OCI-LY7 (cell line): ENCODE data around the gene SKP1. TPM values are rescaled to one million over a fixed set of nuclear protein-coding genes. Genes with fewer than 3 reads are reported as not detected.

ENCODE experiments used
- BruUV-seq: library from RNA; stranded (reverse); fragments of 400-500 nt; replicated peaks from 2 replicates; lab custom pipeline; 2021; lab: Mats Ljungman, UMichigan
- CTCF ChIA-PET: fragments of 300-600 bp; sonication (Branson Sonifier 250); formaldehyde crosslinking; loops from one replicate; lab custom pipeline; 2022; ENCODE audit warnings: antibody characterized with exemption; ENCODE audit not compliant: unreplicated experiment; lab: Charles Lee
- POLR2A ChIA-PET: fragments of 300-600 bp; sonication (Branson Sonifier 250); formaldehyde crosslinking; loops from one replicate; lab custom pipeline; 2022; ENCODE audit warnings: antibody characterized with exemption; lab: Charles Lee
- DNase-seq: peaks from one replicate; pipeline ENCODE4 v3.0.0-alpha.2; 2015; ENCODE audit warnings: low spot score
- H2AFZ ChIP-seq: fragments of 200-600 bp; sonication (generic), shearing (Covaris generic); 2 replicates; pipeline ENCODE4 v1.6.1; 2014; ENCODE audit warnings: mild to moderate bottlenecking, antibody characterized with exemption, low read length, moderate library complexity
- H3K27ac ChIP-seq: fragments of 200-600 bp; sonication (generic); 2 replicates; pipeline ENCODE4 v1.5.1; 2014; ENCODE audit warnings: mixed run types, low read depth, mild to moderate bottlenecking, moderate library complexity, low read length, inconsistent platforms; ENCODE audit not compliant: poor library complexity, severe bottlenecking
- H3K36me3 ChIP-seq: fragments of 200-600 bp; sonication (generic); 2 replicates; pipeline ENCODE4 v1.6.1; 2014; ENCODE audit warnings: mild to moderate bottlenecking, antibody characterized with exemption, low read length, moderate library complexity, mixed read lengths; ENCODE audit not compliant: insufficient read depth
- H3K4me1 ChIP-seq: fragments of 200-600 bp; sonication (generic); 2 replicates; pipeline ENCODE4 v1.5.1; 2014; ENCODE audit warnings: mild to moderate bottlenecking, low read length; ENCODE audit not compliant: insufficient read depth, poor library complexity, severe bottlenecking
- H3K4me2 ChIP-seq: fragments of 200-600 bp; sonication (generic); 2 replicates; pipeline ENCODE4 v1.6.1; 2014; ENCODE audit warnings: mild to moderate bottlenecking, low read length
- H3K4me3 ChIP-seq: fragments of 200-600 bp; sonication (generic); 2 replicates; pipeline ENCODE4 v1.5.1; 2014; ENCODE audit warnings: mild to moderate bottlenecking, low read depth, low read length; ENCODE audit not compliant: poor library complexity, severe bottlenecking
- H3K79me2 ChIP-seq: fragments of 200-600 bp; sonication (generic); 2 replicates; pipeline ENCODE4 v1.6.1; 2016; ENCODE audit warnings: low read depth, mild to moderate bottlenecking, low read length, moderate library complexity, mixed read lengths; ENCODE audit not compliant: insufficient read depth
- H3K9me2 ChIP-seq: fragments of 200-600 bp; sonication (generic); 2 replicates; pipeline ENCODE4 v1.6.1; 2016; ENCODE audit warnings: mild to moderate bottlenecking, low read length, mixed read lengths; ENCODE audit not compliant: insufficient read depth
- H3K9me3 ChIP-seq: fragments of 200-600 bp; sonication (generic); 2 replicates; pipeline ENCODE4 v1.6.1; 2014; ENCODE audit warnings: mild to moderate bottlenecking, mixed run types, low read length, mixed read lengths
- H4K20me1 ChIP-seq: fragments of 200-600 bp; sonication (generic); 2 replicates; pipeline ENCODE4 v1.6.1; 2014; ENCODE audit warnings: mild to moderate bottlenecking, antibody characterized with exemption, low read length, moderate library complexity, mixed read lengths; ENCODE audit not compliant: insufficient read depth
- EZH2phosphoT487 ChIP-seq: fragments of 200-600 bp; sonication (generic); IDR thresholded peaks from 2 replicates; pipeline ENCODE4 v1.6.1; 2018; ENCODE audit warnings: low read depth, borderline replicate concordance, mild to moderate bottlenecking, mixed run types, antibody characterized with exemption, low read length, moderate library complexity, mixed read lengths
- intact Hi-C: fragments of 100-400 bp; cut with micrococcal nuclease; formaldehyde crosslinking; loops from one replicate; pipeline ENCODE4 v1.10.0; 2022; ENCODE audit not compliant: unreplicated experiment
- total RNA-seq, 2 experiments: library from RNA; depleted of rRNA in 1 of 2; stranded (reverse); fragments of >200 nt in 1 of 2; shearing (Covaris generic) in 1 of 2; gene quantifications; 2 replicates each; pipeline ENCODE4 v1.2.3, GENCODE V29; 2014 to 2022
- TF ChIP-seq, protein P1 (sequence below): fragments of 200-600 bp; sonication (generic); conservative IDR thresholded peaks from 2 replicates; pipeline ENCODE4 v1.5.1; 2014; ENCODE audit warnings: mild to moderate bottlenecking, antibody characterized with exemption, low read length, moderate library complexity, mixed read lengths

Gene SKP1
- total RNA-seq, 2 experiments from 2014 or later = 129 to 204 TPM

- H3K36me3 ChIP-seq = peaks cover 98% of the 10 kb centered on the region
- no peak overlapping the region for H3K27ac ChIP-seq
- H3K9me3 ChIP-seq = peaks cover 18% of the 10 kb centered on the region; the same call in 1 of the 2 replicates
- POLR2A ChIA-PET = interaction anchor here (0.7 kb wide), 1 partner anchor 12 kb away, joined by 3 read pairs; no protein-coding TSS in a partner anchor
- CTCF ChIA-PET = no interaction called here
- no peaks in the 10 kb centered on the region for H3K9me2 ChIP-seq
- peaks cover 12% of the 10 kb centered on the region for H3K79me2 ChIP-seq
- intact Hi-C loops = no loop called here
- H3K4me1 ChIP-seq = no peaks in the 10 kb centered on the region
- TF ChIP-seq EZH2phosphoT487 = no peak
- TF ChIP-seq, protein P1, sequence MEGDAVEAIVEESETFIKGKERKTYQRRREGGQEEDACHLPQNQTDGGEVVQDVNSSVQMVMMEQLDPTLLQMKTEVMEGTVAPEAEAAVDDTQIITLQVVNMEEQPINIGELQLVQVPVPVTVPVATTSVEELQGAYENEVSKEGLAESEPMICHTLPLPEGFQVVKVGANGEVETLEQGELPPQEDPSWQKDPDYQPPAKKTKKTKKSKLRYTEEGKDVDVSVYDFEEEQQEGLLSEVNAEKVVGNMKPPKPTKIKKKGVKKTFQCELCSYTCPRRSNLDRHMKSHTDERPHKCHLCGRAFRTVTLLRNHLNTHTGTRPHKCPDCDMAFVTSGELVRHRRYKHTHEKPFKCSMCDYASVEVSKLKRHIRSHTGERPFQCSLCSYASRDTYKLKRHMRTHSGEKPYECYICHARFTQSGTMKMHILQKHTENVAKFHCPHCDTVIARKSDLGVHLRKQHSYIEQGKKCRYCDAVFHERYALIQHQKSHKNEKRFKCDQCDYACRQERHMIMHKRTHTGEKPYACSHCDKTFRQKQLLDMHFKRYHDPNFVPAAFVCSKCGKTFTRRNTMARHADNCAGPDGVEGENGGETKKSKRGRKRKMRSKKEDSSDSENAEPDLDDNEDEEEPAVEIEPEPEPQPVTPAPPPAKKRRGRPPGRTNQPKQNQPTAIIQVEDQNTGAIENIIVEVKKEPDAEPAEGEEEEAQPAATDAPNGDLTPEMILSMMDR = no peak
- no peaks in the 10 kb centered on the region for H4K20me1 ChIP-seq
- H3K4me3 ChIP-seq = no peak overlapping the region
- no peak overlapping the region for H2AFZ ChIP-seq
- no TSS peak for BruUV-seq
- H3K4me2 ChIP-seq = no peak overlapping the region
- no peak for DNase-seq
Observed at GRCh38 chr5:134162592-134162991, 14.2 kb downstream of the SKP1 start.

DNA sequence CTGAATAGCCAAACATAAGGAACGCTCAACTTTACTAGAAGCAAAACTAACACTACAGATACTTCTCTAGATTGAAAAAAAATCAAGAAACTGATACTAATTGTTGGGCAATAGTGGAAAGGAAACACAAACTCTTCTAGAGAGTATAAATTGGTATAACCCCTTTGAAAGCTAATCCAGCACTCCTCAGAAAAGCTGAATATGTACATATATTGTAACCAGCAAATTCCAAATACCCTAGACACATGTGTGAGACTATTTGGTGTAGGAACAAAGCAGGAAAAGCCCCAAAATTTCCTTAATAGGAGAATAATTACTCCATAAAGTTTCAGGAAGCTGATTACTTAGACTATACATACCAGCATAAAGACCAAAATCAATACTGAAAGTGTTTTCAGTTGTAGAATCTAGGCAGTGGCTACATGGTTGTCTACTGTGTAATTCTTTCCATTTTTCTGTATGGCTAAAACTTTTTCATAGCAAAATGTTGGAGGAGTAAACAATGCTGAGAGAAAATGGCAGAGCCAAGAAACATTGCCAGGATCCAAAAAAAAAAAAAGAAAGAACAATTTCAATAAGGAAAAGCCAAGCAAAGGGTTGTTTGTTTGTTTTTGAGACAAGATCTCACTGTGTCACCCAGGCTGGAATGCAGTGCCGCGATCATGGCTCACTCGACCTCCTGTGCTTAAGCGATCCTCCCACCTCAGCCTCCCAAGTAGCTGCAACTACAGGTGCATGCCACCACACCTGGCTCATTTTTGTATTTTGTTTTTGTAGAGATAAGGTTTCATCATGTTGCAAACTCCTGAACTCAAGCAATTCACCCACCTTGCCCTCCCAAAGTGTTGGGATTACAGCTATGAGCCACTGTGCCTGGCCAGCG, 15.0 kb downstream of the SKP1 start:
- ChIA-PET CTCF (no interaction called here), POLR2A (interaction anchor here (0.5 to 1.5 kb wide), 6 partner anchors 9 to 98 kb away, joined by 3 to 5 read pairs (median 4); no protein-coding TSS in a partner anchor)
- Histone ChIP-seq H3K79me2 (peaks cover 12% of the 10 kb centered on the region), H4K20me1 (no peaks in the 10 kb centered on the region), H3K4me3 (no peak overlapping the region), H3K36me3 (peaks cover 97% of the 10 kb centered on the region), H3K9me3 (peaks cover 18% of the 10 kb centered on the region; the same call in 1 of the 2 replicates), H2AFZ (no peak overlapping the region), H3K4me2 (no peak overlapping the region), H3K9me2 (no peaks in the 10 kb centered on the region), H3K27ac (no peak overlapping the region), H3K4me1 (no peaks in the 10 kb centered on the region)
- no peak for TF ChIP-seq EZH2phosphoT487
- TF ChIP-seq, protein P1 = no peak
- BruUV-seq = no TSS peak
- no peak for DNase-seq
- intact Hi-C loops = no loop called here

DNA sequence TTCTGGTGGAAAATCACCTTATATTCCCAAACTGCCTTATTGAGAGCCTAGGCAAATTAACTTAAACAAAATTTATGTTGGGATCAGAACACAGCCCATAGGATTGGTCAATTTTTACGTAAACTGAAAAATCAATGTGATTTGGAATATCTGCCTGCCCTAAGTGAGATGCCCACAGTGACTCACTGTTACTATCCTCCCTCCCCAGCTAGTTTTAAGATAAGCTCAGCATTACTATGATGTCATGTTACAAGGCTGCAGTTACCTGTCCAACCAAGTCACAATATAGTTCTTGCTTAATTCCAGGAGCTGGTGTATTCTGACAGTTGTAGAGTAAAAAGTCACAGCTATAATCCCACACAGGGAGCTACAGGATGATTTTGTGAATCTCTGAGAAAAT, 23.1 kb downstream of the SKP1 start:
- H3K79me2 ChIP-seq = no peaks in the 10 kb centered on the region
- no peaks in the 10 kb centered on the region for H3K9me2 ChIP-seq
- no peak overlapping the region for H3K4me2 ChIP-seq
- ChIA-PET POLR2A (interaction anchor here (0.7 to 1.4 kb wide), 3 partner anchors 72 to 933 kb away, joined by 3 to 7 read pairs (median 3); partner anchors contain the start of gene PPP2CA), CTCF (interaction anchor here (0.6 kb wide), 2 partner anchors 14 to 119 kb away, joined by 3 read pairs; no protein-coding TSS in a partner anchor)
- TF ChIP-seq, protein P1 = no peak
- no peak for TF ChIP-seq EZH2phosphoT487
- DNase-seq = no peak
- H3K9me3 ChIP-seq = no peaks in the 10 kb centered on the region
- intact Hi-C loops = no loop called here
- no peak overlapping the region for H3K27ac ChIP-seq
- no peaks in the 10 kb centered on the region for H4K20me1 ChIP-seq
- no peak overlapping the region for H3K4me3 ChIP-seq
- no TSS peak for BruUV-seq
- H3K4me1 ChIP-seq = no peaks in the 10 kb centered on the region
- peaks cover 96% of the 10 kb centered on the region for H3K36me3 ChIP-seq
- no peak overlapping the region for H2AFZ ChIP-seq
